ENCODE data around the gene DHCR24. TPM values are rescaled to one million over a fixed set of nuclear protein-coding genes. Genes with fewer than 3 reads are reported as not detected.

Gene DHCR24
- total RNA-seq, 2 experiments from 2014 or later, result 59.5 to 64.7 TPM

- TF ChIP-seq, protein P1, sequence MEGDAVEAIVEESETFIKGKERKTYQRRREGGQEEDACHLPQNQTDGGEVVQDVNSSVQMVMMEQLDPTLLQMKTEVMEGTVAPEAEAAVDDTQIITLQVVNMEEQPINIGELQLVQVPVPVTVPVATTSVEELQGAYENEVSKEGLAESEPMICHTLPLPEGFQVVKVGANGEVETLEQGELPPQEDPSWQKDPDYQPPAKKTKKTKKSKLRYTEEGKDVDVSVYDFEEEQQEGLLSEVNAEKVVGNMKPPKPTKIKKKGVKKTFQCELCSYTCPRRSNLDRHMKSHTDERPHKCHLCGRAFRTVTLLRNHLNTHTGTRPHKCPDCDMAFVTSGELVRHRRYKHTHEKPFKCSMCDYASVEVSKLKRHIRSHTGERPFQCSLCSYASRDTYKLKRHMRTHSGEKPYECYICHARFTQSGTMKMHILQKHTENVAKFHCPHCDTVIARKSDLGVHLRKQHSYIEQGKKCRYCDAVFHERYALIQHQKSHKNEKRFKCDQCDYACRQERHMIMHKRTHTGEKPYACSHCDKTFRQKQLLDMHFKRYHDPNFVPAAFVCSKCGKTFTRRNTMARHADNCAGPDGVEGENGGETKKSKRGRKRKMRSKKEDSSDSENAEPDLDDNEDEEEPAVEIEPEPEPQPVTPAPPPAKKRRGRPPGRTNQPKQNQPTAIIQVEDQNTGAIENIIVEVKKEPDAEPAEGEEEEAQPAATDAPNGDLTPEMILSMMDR (IDR thresholded peaks at IDR 0.05), result no peak
- Mint-ChIP-seq H3K9me3 (no peaks in the 10 kb centered on the region), H3K4me1 (ENCODE audit: low read depth) (no peaks in the 10 kb centered on the region), H3K27me3 (no peaks in the 10 kb centered on the region), H3K36me3 (ENCODE audit: low read depth) (peaks cover 47% of the 10 kb centered on the region), H3K27ac (no peak overlapping the region), H3K4me3 (no peak overlapping the region)
- ChIA-PET POLR2A (interaction anchor here (1.1 kb wide), 1 partner anchor 15 kb away, joined by 8 read pairs; the partner anchor contains the start of gene DHCR24), CTCF (interaction anchor here (1.3 kb wide), 1 partner anchor 17 kb away, joined by 4 read pairs; no protein-coding TSS in a partner anchor)
- ATAC-seq (no peak), DNase-seq (no peak)
- intact Hi-C loops (cut with micrococcal nuclease), result no loop called here
Observed at GRCh38 chr1:54871275-54872035, 15.5 kb downstream of the DHCR24 start.

DNA sequence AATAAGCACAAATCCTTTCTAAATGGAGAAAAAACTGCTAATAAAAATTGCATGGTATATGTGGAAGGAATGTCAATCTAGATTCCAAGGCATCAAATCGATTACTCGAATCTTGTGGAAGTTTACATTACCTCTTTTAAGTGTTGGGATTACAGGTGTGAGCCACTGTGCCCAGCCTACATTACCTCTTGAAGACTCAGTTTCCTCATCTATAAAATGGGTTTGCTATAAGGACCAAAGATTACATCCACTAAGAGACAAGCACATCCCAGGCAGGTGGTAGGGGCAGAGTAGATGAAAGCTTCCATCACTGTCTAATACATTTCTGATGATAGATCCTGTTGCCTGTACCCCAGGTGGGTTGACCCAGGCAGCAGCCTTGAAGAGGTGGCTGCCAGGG, 16.1 kb downstream of the DHCR24 start:
- Mint-ChIP-seq H3K4me1 (ENCODE audit: low read depth) (no peaks in the 10 kb centered on the region), H3K27me3 (no peaks in the 10 kb centered on the region), H3K9me3 (no peaks in the 10 kb centered on the region), H3K27ac (no peak overlapping the region), H3K4me3 (no peak overlapping the region), H3K36me3 (ENCODE audit: low read depth) (peaks cover 47% of the 10 kb centered on the region)
- DNase-seq (no peak), ATAC-seq (no peak)
- TF ChIP-seq, protein P1 (IDR thresholded peaks at IDR 0.05), result no peak
- ChIA-PET CTCF (no interaction called here), POLR2A (interaction anchor here (1.1 kb wide), 1 partner anchor 16 kb away, joined by 8 read pairs; the partner anchor contains the start of gene DHCR24)
- intact Hi-C loops (cut with micrococcal nuclease), result no loop called here

DNA sequence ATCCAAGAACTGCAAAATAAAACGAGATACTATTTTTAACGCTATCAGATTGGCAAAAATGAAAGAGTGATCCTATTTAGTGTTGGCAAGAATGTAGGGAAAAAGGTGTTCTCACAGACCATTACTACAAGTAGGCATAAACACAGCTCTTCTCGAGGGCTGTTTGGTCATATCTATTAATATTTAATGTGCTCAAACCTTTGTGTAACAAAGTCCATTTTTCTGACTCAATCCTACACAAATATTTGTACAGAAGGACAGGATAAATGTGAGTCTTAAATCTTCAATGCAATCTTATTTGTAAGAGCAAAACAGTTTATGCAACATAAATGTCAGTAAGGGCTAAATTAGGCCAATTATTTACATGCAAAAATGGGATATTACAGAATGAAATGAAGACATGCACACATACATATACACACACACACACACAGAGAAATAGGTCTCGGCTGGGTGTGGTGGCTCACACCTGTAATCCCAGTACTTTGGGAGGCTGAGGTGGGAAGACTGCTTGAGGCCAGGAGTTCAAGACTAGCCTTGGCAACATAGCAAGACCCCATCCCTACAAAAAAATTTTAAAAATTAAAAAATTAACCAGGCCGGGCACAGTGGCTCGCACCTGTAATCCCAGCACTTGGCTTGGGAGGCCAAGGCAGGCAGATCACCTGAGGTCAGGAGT, 17.7 kb downstream of the DHCR24 start:
- ChIA-PET CTCF (no interaction called here), POLR2A (no interaction called here)
- H3K4me1 Mint-ChIP-seq (ENCODE audit: low read depth), result no peaks in the 10 kb centered on the region
- H3K27me3 Mint-ChIP-seq, result no peaks in the 10 kb centered on the region
- H3K27ac Mint-ChIP-seq, result no peak overlapping the region
- TF ChIP-seq, protein P1 (IDR thresholded peaks at IDR 0.05), result no peak
- peaks cover 45% of the 10 kb centered on the region for H3K36me3 Mint-ChIP-seq (ENCODE audit: low read depth)
- intact Hi-C loops (cut with micrococcal nuclease), result no loop called here
- no peaks in the 10 kb centered on the region for H3K9me3 Mint-ChIP-seq
- ATAC-seq, result no peak
- DNase-seq, result no peak
- no peak overlapping the region for H3K4me3 Mint-ChIP-seq

GRCh38 chr1:54867717-54868057, 19.3 kb downstream of the DHCR24 start:
- Mint-ChIP-seq H3K27ac (no peak overlapping the region), H3K27me3 (no peaks in the 10 kb centered on the region), H3K4me3 (no peak overlapping the region), H3K4me1 (ENCODE audit: low read depth) (no peaks in the 10 kb centered on the region), H3K9me3 (no peaks in the 10 kb centered on the region), H3K36me3 (ENCODE audit: low read depth) (peaks cover 50% of the 10 kb centered on the region)
- TF ChIP-seq, protein P1 (IDR thresholded peaks at IDR 0.05), result no peak
- CTCF ChIA-PET, result no interaction called here
- ATAC-seq, result no peak
- no peak for DNase-seq
- POLR2A ChIA-PET, result no interaction called here
- intact Hi-C loops (cut with micrococcal nuclease), result no loop called here

Data from activated CD8-positive, alpha-beta T cell treated with anti-CD3 and anti-CD28 coated beads for 36 hours (primary cell).